ENCODE measurements around the gene QSOX1. TPM values are rescaled to one million over a fixed set of nuclear protein-coding genes. Genes with fewer than 3 reads are reported as not detected.

The QSOX1 gene, protein sequence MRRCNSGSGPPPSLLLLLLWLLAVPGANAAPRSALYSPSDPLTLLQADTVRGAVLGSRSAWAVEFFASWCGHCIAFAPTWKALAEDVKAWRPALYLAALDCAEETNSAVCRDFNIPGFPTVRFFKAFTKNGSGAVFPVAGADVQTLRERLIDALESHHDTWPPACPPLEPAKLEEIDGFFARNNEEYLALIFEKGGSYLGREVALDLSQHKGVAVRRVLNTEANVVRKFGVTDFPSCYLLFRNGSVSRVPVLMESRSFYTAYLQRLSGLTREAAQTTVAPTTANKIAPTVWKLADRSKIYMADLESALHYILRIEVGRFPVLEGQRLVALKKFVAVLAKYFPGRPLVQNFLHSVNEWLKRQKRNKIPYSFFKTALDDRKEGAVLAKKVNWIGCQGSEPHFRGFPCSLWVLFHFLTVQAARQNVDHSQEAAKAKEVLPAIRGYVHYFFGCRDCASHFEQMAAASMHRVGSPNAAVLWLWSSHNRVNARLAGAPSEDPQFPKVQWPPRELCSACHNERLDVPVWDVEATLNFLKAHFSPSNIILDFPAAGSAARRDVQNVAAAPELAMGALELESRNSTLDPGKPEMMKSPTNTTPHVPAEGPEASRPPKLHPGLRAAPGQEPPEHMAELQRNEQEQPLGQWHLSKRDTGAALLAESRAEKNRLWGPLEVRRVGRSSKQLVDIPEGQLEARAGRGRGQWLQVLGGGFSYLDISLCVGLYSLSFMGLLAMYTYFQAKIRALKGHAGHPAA
- 750 and 954 TPM in 2 replicates for total RNA-seq

GRCh38 chr1:180154325-180155181, at the start of gene QSOX1:
TSS of gene QSOX1 (plus strand) at chr1:180154869. CDS start at chr1:180154908, 39 bp downstream.

DNA sequence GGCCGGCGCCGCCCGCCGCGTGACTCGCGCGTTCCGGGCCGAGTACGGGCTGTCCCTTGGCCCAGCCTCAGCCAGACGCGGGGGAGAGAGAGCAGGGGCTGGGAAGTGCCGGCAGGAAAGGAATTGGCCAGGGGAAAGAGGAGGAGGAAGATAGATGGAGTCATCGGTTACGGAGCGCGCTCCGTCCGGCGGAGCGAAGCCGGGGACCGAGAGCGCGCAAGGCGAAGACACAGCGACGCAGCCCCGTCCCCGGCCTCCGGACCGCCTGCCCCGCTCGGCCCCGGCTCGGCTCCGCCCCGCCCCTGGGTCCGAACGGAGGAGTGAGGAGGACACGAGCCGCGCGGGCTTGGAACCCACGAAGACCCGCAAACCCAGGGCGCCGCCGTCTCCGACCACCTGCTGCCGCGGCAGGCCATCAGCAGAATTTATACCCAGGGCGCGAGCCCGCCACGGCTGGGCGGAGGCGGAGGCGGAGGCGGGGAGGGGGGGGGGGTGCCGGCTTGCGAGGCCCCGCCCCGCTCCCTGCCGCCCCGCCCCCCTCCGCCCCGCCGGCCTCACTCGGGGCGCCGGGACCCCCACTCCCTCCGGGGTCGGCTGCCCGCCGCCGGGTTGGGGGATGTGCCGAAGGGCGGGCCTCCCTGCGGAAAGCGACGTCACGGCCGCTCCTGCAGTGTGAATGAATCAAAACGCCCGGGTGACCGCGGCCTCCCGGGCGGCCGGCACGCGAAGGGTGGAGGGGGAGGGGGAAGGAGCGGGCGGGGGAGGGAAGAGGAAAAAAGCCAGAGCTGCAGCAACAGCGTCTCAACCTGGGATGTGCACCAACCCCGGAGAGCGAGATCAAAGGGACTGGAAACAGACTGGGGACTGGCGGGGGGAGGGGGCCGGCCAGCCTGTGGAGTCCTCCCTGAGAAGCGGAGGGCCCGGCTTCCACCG, 75.1 kb downstream of the QSOX1 start, which contains the start of gene LHX4:
TSS of gene LHX4 (plus strand) at position 782 of the 933 bp plus-strand sequence. CDS start 266 bp downstream, outside the sequence.

Other genes starting within 250 kb of the QSOX1 start
- 60.4 and 63.4 TPM in 2 replicates for gene CEP350, start 200.1 kb upstream of the QSOX1 start, total RNA-seq
- gene LHX4, start 75.4 kb downstream of the QSOX1 start, total RNA-seq, result under 0.01 TPM in 2 replicates